Right ventricle myocardium superior (tissue), 1 donor: ENCODE results near the gene LITAF. TPM values are rescaled to one million over a fixed set of nuclear protein-coding genes. Genes with fewer than 3 reads are reported as not detected.
"Not testable (repeated sequence)": the region's sequence is repeated elsewhere in the genome, so short reads cannot be mapped to it uniquely, and the experiment has no call there.

Source experiments
- ATAC-seq: fragments of 200-7000 bp; cut with Tn5 transposase; one replicate; pipeline ENCODE4 v1.9.1; 2020; ENCODE audit warnings: mild to moderate bottlenecking; ENCODE audit not compliant: poor library complexity
- DNase-seq: peaks from one replicate; pipeline ENCODE4 v3.0.0-alpha.2; 2020
- intact Hi-C: fragments of 100-400 bp; cut with DNase I; formaldehyde crosslinking; loops from one replicate; pipeline ENCODE4 v1.11.2; 2022
- total RNA-seq: library from RNA; stranded (reverse); fragmentation: NEBNext Ultra II Directional; extraction: Animal tissue kit (Norgen Biotek cat#: 25700); gene quantifications from one replicate; pipeline ENCODE4 v1.2.1, GENCODE V29; 2021
- donor health status: DM: no; HTN: yes; CAD: no; lungs with severe emphysema.

The LITAF gene
- total RNA-seq, 1 donor from 2014 or later, result 74.3 TPM

GRCh38 chr16:11583889-11584565 is 2.7 kb downstream of the LITAF start:
- DNase-seq (no peak), ATAC-seq (peak; percentile 8)
- intact Hi-C loops, result no loop called here

DNA sequence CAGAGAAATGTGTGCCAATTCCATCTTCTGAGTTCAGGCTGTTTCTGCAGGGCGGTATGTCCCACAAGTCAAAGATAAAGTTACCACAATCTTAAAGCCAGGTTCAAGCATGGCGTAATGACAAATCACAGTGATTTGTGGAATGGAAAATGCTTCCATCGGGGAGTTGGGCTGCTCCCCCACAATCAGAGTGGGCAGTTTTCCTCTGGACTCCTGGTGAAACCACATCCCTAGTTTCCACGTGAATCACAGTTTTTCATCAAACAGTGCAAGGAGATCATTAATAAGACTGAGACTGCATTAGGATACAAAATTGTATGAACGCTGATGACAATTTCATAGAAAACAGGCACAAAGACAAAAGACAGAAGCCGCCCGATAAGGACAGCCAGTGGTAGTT is 3.6 kb downstream of the LITAF start:
- intact Hi-C loops, result no loop called here
- no peak for DNase-seq

GRCh38 chr16:11582157-11582814 is 4.4 kb downstream of the LITAF start:
- DNase-seq (no peak), ATAC-seq (no peak)
- intact Hi-C loops, result no loop called here

More for the DNA sequence above, 3.6 kb downstream of the LITAF start:
- ATAC-seq, result no peak

- intact Hi-C loops, result no loop called here
- no peak for DNase-seq
Measured at GRCh38 chr16:11581678-11582077, 5.0 kb downstream of the LITAF start.

GRCh38 chr16:11580451-11581086 is 6.2 kb downstream of the LITAF start:
- intact Hi-C loops, result no loop called here
- ATAC-seq (no peak), DNase-seq (no peak)

More at GRCh38 chr16:11581678-11582077, 5.0 kb downstream of the LITAF start:
- ATAC-seq, result no peak

- ATAC-seq, DNase-seq, intact Hi-C loops: not testable (repeated sequence)
Measured at GRCh38 chr16:11577290-11577660, 9.4 kb downstream of the LITAF start.

DNA sequence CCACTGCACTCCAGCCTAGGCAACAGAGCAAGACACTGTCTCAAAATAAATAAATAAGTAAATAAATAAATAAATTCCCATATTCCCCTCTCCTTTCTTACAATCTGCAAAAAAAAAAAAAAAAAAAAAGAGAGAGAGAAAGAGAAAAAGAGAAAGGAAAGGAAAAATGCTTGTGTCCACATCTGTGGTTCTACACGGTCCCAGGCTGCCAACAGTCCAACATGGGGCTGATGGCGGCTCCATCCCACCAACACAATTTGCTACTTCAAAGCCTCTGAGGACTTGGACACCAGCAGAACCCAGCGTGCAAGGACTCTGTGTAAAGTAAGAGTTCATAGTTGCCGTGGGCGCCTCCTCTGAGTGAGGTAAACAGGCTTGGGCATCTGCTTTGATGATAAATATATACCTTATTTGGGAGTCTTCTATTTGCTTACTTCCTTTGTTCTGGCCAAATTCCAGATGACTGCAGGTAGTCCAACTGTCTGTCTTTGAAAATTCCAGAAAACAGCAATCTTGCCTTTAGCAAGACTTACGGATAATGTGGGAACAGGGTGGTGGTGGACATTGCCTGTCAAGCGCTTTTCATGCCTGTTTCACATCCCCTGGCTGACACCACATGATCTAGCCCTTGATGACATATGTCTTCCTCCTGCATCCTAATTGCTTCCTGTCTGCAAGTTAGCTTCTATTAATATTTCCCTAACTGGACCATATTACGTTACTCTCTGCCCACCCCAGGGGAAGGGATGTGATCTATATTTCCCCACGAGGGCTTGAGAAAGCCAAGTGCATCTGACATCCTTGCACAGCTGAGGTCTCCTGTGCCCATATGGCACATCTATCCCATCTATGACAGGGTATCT is 10.1 kb downstream of the LITAF start:
- intact Hi-C loops, result no loop called here
- ATAC-seq, result no peak
- no peak for DNase-seq

DNA sequence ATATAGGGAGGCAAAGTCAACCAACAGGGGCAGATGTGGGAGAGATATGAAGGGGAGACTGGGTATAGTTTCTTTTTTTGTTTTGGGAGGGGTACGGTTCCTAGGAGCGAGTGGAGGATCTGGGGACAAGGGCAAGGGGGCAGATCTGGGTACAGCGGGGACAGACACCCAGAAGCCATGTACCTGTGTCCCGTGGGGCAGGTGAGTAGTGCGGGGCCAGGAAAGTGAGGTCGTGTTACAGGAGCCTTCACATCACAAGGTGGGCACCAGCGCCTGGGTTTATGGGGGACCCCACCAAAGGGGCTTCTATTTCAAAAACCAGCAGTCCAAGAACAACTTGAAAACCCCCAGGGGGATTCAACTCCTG is 11.5 kb downstream of the LITAF start:
- ATAC-seq (no peak), DNase-seq (no peak)
- intact Hi-C loops, result no loop called here

GRCh38 chr16:11572301-11572995 is 14.3 kb downstream of the LITAF start:
- intact Hi-C loops, result no loop called here
- ATAC-seq (no peak), DNase-seq (no peak)

DNA sequence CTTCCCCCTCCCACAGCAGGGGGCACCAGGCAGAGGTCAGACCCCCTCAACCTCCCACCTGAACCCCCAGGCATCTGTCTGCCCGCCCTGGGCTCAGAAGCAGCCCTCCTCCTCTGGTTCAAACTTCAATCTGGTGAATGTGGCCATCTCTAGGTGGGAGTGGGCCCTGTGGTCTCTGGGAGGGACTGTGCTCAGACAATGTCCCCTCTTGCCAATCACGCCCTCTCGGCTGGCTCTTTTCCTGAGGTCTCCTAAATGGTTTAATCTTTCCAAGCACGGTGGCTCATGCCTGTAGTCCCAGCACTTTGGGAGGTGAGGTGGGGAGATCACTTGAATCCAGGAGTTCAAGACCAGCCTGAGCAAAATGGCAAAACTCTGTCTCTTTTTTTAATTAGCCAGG is 15.2 kb downstream of the LITAF start:
- ATAC-seq (no peak), DNase-seq (no peak)
- intact Hi-C loops, result no loop called here

DNA sequence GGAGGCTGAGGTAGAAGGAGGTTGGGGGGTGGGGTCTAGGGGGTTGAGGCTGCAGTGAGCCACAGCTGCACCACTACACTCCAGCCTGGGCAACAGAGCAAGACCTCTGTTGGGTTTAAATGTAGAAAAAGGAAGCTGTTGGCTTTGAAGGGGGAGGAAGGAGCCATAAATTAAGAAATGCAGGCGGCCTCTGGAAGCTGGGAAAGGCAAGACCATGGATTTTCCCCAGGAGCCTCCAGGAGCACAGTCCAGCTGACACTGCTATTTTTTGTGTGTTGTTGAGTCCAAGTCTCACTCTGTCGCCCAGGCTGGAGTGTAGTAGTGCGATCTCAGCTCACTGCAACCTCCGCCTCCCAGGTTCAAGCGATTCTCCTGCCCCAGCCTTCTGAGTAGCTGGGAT is 15.9 kb downstream of the LITAF start:
- peak; percentile 34 for ATAC-seq
- no peak for DNase-seq

GRCh38 chr16:11570258-11570657 is 16.5 kb downstream of the LITAF start:
- DNase-seq (no peak), ATAC-seq (no peak)
- intact Hi-C loops, result no loop called here

More for the DNA sequence above, 15.9 kb downstream of the LITAF start:
- intact Hi-C loops, result no loop called here

DNA sequence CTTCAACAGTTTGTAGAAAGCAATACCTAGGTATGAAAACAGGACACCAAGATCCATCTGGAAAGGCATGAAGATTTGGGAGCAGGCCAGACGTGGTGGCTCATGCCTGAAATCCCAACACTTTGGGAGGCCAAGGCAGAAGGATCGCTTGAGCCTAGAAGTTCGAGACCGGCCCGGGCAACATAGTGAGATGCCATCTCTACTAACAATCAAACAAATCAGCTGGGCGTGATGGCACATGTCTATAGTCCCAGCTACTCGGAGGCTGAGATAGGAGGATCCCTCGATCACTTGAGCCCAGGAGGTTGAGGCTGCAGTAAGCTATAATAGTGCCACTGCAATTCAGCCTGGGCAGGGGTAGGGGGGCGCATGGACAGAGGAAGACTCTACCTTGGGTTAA is 20.3 kb downstream of the LITAF start:
- DNase-seq, result no peak
- intact Hi-C loops, result no loop called here
- no peak for ATAC-seq

DNA sequence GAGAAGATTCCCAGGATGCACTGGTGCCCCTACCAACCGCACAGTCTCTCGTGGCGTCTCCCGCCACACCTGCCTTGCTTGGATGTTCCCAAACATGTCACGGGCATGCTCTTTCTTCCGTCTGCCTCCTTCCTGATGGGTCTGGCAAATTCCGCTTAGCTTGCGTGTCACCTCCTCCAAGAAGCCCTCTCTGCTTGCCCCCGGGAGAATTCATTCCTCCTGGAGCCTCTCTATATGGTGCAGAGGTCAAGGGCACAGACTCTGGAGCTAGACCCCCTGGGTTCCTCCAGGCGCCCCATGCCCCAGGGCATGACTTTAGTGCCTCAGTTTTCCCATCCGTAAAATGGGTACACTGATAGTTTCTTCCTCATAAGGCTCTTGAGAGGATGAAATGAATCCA is 21.1 kb downstream of the LITAF start:
- intact Hi-C loops, result no loop called here
- ATAC-seq, result no peak
- no peak for DNase-seq

- ATAC-seq (no peak), DNase-seq (no peak)
- intact Hi-C loops, result no loop called here
Measured at GRCh38 chr16:11564046-11564926, 22.4 kb downstream of the LITAF start.

- intact Hi-C loops, result no loop called here
Measured at GRCh38 chr16:11563493-11564040, 23.2 kb downstream of the LITAF start.

GRCh38 chr16:11562941-11563340 is 23.8 kb downstream of the LITAF start:
- DNase-seq (no peak), ATAC-seq (no peak)
- intact Hi-C loops, result no loop called here

More at GRCh38 chr16:11563493-11564040, 23.2 kb downstream of the LITAF start:
- DNase-seq (no peak), ATAC-seq (no peak)
